VCaP (cell line): Measurements from ENCODE around the gene CLEC2B.

Experiments used
- H3K27ac ChIP-seq: fragments of 450-650 bp; 2 replicates; pipeline ENCODE4 v1.5.1; 2017
- TF ChIP-seq, protein P1 (sequence below): fragments of 450-650 bp; conservative IDR thresholded peaks from 2 replicates; pipeline ENCODE4 v1.5.1; 2017; ENCODE audit warnings: mild to moderate bottlenecking, moderate library complexity

CLEC2B gene

DNA sequence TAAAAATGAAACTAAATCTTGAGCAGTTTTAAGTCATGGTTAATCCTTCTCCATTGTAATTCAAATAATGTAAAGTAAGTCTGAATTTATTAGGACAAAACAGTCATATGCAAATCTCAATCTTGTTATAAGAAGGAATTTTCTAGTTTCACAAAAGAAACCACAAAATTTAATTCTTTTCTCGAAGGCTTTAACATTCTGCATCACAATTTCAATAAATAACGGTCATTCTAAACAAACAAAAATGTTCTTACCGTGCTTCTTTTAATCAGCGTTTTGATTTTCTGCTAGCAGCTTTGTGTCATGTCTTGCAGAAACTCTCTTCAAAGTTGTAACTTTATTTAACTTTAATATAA lies 225 bp downstream of the CLEC2B start:
- H3K27ac ChIP-seq: no peak overlapping the region
- TF ChIP-seq, protein P1, sequence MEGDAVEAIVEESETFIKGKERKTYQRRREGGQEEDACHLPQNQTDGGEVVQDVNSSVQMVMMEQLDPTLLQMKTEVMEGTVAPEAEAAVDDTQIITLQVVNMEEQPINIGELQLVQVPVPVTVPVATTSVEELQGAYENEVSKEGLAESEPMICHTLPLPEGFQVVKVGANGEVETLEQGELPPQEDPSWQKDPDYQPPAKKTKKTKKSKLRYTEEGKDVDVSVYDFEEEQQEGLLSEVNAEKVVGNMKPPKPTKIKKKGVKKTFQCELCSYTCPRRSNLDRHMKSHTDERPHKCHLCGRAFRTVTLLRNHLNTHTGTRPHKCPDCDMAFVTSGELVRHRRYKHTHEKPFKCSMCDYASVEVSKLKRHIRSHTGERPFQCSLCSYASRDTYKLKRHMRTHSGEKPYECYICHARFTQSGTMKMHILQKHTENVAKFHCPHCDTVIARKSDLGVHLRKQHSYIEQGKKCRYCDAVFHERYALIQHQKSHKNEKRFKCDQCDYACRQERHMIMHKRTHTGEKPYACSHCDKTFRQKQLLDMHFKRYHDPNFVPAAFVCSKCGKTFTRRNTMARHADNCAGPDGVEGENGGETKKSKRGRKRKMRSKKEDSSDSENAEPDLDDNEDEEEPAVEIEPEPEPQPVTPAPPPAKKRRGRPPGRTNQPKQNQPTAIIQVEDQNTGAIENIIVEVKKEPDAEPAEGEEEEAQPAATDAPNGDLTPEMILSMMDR: no peak

DNA sequence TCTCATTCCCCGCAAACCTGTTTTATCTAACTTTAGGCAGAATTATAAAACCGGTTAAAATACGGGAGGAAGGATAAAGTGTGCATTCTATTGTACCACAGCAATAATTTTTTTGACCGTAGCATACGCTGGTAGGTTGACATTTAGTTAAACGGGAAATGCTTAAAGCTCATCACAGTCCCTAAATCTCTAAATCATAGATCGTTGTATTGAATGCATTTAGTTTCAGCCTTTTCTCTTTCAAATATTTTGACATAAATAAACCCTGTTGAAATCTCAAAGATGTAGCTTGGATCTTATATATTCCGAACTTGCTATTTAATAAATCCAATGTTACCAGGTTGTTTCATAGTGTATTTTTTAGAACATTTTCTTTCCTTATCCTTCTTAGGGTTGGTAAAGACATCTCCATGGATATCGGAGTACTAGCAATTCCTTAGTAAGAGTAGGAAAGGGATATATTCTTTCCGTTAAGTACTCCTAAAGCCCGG lies 798 bp downstream of the CLEC2B start:
- TF ChIP-seq, protein P1: no peak
- H3K27ac ChIP-seq: no peak overlapping the region

DNA sequence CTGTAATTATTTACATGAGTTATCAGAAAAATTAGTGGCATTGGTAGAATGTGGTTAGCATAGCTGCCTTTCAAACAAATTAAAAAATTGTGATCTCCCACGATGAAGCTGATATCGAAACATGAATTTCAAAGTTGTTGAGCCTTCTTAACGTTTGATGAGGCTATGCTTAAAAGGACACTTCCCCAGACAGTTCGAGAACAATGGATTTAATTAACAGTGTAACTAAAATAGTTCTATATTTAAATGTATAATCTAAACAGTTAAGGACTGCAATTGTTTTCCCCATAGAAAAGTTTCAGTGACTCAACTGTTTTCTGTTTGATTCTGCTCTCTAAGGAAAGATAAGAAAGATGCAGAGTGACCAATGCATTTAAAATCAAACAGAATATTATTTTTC lies 1.6 kb downstream of the CLEC2B start:
- no peak overlapping the region for H3K27ac ChIP-seq

DNA sequence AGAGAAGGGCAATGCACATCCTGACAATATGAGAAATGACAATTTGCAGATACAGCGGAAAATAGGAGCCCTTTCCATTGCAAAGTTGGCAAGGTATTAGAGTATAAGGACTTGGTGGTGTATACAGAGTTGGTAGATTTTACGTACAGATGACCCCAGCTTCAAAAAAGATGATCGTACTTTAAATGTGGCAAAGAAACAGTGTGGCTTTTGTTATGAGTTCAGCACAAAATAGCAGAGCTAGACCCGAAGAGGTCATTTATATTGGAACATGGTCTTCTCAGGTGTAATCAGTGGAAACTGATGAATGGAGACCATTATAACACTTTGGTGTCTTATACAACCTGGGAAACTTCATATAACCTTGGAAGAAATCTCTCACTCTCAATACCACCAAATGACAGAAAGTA lies 2.3 kb downstream of the CLEC2B start:
- H3K27ac ChIP-seq: no peak overlapping the region
- TF ChIP-seq, protein P1: no peak

More for the DNA sequence above, 1.6 kb downstream of the CLEC2B start:
- TF ChIP-seq, protein P1: no peak

DNA sequence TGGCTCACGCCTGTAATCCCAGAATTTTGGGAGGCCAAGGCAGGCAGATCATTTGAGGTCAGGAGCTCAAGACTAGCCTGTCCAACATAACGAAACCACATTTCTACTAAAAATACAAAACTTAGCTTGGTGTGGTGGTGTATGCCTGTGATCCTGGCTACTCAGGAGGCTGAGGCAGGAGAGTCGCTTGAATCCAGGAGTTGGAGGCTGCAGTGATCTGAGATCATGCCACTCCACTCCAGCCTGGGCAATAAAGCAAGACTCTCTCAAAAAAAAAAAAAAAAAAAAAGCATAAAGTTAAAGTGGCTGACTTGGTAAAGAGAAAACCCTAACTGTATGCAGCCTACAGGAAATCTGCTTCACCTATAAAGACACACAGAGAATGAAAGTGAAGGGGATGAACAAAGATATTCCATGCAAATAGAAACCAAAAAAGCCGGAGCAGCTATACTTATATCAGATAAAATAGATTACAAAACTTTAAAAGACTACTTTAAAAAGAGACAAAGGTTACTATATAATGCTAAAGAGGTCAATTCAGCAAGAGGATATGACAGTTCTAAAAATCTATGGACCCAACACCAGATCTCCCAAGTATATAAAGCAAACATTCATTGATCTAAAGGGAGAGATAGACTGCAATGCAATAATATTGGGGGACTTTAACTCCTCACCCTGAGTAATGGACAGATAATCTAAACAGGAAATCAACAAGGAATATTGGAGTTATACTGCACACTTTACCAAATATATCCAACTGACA lies 4.1 kb downstream of the CLEC2B start:
- no peak overlapping the region for H3K27ac ChIP-seq

DNA sequence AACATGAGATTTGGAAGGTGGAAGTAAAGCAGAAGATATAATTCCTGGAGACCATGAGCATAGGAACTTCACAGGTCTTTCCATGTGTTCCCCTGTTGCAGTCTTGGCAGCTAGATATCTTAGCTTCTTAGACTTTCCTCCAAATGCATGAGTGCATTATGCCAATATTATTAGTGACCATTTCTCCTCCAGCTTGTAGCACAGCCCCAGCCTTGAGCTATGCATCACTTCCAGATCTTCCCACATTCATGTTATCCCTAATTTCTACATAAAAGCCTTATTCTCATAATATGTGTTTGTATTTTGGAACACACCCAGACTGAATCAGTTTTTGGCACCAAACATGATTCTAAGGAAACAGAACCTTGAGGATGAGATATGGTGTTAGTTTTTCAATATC lies 11.0 kb downstream of the CLEC2B start:
- TF ChIP-seq, protein P1: no peak
- no peak overlapping the region for H3K27ac ChIP-seq

More for the DNA sequence above, 4.1 kb downstream of the CLEC2B start:
- TF ChIP-seq, protein P1: no peak

DNA sequence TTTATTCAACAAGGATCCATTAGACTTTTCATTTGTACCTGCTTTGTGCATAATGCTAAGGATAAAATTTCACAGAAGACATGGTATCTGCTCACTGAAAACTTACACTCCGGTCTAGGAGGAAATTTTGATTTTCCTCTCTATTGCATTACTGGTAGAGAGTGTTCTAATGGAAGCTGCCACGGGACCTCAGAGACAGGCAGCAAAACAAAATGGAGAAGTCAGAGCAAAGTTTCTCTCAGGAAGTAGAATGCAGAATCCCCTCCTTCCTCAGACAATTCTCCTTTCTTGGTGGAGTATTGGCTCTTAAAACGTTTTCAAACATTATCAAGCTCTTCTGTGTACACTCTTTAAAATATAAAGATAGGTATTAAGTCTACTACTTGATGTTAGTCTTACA lies 12.3 kb downstream of the CLEC2B start:
- TF ChIP-seq, protein P1: no peak
- no peak overlapping the region for H3K27ac ChIP-seq
